SHP77 treated with DMSO at 0.1 percent for 48 hours (cell line): ENCODE measurements around the gene PHLDB2.
A peak's percentile ranks its signal among the peaks of the same experiment; 100 is the strongest.

ENCODE experiments used
- DNase-seq: peaks from one replicate; lab custom pipeline; 2025; lab: John Stamatoyannopoulos, UW

The PHLDB2 gene

DNA sequence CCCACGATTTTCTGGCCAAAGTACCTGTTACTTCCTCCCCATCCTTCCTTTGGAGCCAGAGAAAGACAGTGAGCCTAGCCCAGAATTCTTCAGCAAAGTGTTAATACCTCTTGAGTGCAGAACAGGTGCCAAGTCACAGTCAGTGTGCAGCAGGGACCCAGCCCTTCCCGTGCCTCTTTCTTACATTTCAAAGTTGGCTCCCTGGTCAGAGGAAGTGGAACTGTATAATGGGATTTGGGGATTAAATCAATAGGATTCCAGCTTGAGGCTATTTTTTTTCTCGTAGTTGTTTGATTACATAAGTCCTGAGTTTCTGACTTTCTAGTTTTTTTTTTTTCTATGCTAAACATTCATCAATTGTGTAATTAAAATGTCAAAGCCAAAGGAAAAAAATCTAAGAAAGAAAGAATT lies 67.2 kb downstream of the PHLDB2 start:
- DNase-seq = no peak

DNA sequence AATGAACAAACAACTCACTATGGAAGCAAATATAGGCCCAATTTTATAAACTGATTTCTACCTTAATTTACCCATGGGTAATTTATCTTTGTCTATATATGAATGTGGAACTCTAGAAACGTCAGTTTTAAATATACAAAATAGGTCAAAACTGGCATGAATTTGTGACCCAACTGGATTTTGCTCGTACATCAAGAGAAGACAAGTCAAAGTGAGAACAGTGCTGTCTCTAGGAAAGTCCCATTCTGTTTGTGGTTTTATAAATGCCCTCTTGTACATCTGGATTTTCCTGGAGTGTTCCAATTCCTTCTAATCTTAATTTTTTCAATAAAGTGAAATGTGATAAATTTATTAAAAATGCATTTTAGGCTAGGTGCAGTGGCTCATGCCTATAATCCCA lies 69.5 kb downstream of the PHLDB2 start:
- DNase-seq = no peak

DNA sequence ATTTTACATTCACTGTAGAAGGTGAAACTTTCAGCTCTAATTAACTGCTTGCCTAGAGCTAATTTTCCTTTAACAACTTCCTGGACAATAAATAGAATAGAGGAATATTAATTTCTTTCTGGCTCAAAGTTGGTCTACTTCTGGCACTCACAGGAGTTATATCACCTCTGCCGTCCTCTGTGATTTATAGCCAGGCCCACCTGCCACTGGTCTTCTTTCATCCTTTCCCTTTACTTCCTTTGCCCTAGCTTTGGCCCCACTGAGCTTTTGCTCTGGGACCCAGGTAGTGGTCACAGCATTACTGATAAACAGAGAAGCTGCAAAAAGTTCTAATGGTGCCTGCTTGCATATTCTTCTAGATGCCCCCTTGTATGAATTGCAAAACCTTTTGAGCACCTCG lies 70.4 kb downstream of the PHLDB2 start:
- DNase-seq = no peak

DNA sequence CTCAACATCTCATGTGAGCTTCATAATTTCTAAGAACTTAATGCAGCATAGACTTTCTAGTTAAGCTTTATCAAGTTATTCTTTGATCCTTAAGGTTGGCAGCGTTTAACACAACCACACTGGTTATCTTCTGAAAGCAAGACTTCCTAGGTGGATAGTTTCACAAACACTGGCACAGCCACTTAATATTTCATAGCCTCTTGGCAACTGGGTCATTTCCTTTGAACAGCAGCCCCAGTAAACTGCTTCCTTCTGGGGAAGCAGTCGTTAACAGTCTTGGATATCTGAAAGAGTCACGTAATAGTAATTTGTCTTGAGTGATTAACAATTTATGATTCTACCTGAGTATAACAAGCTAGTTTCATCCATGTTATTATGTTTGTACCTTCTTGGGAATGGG lies 73.9 kb downstream of the PHLDB2 start:
- DNase-seq = no peak

DNA sequence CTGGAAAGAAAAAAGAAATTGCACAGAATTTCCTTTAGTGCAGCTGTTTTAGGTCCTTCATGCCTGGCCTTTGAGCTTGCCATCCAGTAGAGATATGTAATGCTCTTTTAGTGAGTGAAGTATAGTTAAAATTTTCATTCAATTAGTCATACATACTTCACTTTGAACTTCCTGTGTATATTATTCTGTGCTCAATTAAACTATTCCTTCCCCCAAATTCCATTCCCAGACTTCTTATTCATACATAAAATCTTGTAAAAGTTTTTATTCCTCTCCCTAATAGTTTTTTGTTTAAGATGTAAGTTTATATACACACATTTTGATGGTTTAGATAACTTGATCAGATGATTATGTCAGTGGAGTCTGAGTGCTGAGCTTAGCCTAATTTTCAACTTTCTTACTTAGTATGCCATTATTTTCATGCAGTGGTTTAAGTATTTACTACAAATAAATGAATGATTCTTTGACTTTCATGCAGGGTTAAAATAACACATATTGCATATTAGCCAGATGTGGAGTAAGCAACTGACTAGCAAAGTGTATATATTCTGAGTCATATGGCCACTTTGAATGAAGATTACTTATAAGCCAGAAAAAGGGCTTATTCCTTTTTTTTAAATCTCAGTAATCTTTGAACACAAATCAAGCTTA lies 77.3 kb downstream of the PHLDB2 start:
- no peak for DNase-seq

DNA sequence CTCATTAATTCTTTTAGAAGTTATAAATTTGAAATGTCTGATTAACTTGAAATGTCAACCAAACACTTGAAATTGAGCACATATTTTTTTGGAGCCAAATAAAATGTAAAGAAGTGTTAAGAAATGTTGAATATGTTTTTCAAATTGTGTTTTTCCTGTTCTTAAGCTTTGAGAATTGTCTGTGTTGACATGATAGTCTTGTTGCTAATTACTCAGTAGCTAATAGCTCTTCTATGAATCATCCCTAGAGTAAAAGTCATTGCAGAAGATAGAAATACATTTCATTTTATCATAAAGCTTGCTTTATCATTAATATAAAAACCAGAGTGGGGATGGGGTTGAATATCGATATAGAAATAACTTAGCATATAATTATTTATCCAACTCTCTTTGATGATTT lies 77.9 kb downstream of the PHLDB2 start:
- DNase-seq = no peak

DNA sequence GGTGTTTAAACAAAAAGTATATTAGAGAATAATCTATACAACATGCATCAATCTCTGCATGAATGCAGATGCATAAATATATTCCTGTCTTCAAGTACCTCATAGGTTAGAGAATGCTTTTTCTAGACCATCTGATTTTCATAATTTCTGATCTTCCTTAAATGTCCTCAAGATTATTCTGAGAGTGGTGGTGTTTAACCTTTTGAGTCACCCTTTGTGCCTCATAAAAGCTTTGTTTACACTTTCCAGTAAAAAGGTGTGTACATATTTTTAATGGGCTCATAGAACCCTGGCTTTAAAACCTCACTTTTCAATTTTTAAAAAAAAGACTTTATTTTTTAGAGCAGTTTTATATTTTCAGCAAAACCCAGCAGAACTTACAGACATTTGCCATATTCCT lies 78.8 kb downstream of the PHLDB2 start:
- DNase-seq = no peak

DNA sequence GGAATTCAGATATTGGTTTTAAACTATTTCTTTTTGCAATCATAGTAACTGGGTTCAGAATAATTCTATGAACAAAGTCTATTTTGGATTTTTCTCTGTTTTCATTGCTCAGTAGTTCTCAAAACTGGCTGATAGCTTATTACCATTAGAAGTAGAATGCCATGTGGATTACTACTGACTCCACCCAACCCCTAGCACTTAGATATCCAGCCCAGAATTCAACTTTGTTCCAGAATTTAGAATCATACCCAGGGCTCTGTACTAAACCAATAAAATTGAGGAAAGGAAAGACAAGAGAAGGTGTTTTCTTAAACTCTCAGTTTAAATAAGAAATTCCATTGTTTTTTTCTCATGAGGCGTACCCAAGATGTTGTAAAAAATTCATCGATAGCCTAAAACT lies 80.8 kb downstream of the PHLDB2 start:
- DNase-seq = no peak

DNA sequence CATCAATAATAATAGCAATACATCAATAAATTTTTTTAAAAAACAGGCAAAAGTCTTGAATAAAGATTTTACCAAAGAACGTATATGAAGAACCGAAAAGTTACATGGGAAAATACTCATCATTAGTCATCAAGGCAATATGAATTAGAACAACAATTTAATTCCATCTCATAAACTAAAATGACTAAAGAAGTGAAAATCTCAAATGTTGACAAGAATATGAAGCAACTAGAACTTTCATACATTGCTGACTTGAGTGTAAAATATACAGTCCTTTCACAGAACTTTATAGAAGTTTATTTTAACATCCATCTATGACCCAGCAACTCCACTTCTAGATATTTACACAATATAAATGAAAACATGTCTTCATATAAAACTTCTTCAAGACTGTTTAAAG lies 84.5 kb downstream of the PHLDB2 start:
- no peak for DNase-seq

DNA sequence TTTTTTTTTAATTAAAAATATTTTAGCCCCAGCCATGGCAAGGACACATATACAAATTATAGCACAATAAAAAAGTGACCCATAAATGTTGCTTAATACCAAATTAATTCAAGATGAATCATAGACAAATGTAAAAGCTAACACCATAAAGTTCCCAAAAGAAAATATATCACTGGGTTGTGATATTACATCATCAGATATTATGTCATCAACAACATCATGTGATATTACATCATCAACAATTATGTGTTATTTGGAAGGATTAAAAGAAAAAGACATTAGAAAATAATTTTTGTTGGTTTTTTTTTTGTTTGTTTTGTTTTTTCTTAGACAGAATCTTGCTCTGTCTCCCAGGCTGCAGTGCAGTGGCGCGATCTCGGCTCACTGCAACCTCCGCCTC lies 85.3 kb downstream of the PHLDB2 start:
- DNase-seq = no peak

DNA sequence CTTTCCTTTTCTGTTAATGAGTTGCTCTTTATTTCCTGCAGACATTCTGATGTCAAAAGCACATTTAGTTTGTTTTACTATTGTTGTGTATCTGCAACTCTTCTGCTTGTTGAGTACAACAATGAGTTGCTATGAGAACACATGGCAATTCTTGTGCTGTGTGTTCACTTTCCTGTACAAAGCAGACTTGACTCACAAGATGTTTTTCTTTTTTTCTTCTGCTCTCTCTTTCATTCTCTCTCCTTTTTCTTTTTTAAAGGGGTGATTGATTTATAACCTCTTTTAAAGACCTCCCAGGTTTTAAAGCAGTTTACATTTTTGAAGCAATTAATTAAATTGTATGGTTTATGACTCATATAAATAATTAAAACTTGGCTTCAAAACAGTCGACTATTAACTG lies 88.2 kb downstream of the PHLDB2 start:
- DNase-seq = no peak

DNA sequence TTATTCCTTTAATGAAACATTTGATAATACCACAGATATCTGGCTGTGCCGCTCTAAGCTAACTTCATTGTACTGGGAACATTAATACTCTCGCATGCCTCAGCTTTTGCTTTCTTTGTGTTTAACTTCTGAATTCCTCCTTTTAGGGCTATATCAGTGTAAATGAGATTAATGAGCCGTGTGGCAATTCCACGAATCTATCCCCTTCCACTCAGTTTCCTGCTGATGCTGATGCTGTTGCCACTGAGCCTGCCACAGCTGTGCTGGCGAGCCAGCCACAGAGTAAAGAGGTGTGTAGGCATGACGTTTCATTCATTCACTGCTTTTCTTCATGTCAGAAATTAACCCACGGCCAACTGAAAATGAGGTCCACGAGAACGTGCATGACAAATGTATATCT lies 89.7 kb downstream of the PHLDB2 start:
- no peak for DNase-seq

DNA sequence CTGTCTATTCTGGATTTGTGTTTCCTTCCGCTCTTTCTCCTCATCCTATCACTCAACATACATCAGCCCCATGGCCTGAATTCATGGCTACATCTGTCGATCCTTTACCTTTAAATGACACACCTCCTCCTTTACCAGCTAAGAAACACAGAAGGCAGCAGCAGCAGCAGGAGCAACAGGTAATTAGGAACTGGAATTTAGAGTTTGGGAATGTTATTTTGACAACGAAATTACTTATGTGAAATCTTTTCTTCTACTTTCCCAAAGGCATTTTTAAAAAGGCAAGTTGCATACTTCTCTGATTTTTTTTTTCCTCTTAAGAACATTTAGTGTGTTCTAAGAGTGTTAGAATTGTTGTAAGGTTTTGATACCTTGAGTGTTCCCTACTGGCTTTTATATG lies 90.6 kb downstream of the PHLDB2 start:
- no peak for DNase-seq

DNA sequence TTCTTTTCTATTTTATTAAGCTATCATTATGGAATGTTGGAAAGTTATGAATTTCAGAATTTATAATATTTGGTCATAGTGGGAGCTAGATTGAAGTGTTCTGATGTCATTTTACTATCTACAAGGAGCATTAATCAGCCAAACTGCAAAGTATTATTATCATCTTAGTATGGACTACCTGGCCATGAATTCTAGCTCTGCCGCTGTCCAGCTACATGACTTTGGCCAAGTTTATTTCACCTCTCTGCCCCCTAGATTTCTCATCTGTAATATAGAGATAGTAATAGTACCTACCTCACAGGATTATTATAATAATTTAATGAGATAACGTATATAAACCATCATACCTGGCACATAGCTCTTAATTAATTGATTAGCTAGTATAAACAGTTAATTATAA lies 92.0 kb downstream of the PHLDB2 start:
- DNase-seq = no peak

DNA sequence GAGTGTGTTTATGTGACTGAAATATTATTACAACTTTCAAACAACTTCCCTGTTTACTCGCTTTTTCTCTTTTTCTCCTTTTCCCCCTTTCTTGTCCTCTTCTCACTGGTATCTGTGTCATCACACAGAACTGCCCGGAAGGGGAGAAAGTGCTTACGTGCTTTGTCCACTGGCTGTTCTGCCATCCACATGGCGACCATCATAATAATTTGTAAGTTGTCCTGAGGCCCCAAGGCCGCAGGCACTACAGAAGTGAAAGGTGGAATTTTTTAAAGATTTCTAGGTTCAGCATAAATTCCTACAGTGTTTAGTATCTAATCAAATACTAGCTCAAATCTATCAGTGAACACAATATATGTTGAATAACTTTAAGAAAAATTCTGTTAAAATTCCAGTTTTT lies 93.0 kb downstream of the PHLDB2 start:
- no peak for DNase-seq

DNA sequence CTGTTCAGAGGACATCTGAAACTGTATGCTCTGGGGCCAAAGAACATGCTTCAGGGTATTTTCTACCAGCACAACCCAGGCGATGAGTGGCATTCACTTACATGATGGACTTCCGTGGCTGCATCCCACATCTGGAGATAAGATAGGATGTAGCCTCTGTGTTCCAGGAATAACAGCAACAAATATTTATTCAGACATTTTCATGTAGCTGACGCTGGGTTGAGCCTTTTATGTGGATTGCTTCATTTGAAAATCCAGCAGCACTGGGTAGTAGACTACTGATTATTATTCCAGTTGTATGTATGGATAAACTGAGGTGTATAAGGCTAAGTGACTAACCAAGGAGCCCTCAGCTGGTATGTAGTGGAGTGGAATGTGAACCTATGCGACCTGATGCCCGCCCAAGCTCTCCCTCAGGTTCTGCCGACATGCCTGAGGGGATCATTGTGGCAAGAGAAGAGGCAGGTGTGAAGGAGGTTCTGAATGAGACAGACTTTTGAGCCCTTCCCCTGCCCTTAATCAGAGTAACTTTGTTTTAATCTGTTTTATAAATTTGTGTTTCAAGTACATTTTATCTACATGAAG lies 93.9 kb downstream of the PHLDB2 start:
- DNase-seq = no peak

DNA sequence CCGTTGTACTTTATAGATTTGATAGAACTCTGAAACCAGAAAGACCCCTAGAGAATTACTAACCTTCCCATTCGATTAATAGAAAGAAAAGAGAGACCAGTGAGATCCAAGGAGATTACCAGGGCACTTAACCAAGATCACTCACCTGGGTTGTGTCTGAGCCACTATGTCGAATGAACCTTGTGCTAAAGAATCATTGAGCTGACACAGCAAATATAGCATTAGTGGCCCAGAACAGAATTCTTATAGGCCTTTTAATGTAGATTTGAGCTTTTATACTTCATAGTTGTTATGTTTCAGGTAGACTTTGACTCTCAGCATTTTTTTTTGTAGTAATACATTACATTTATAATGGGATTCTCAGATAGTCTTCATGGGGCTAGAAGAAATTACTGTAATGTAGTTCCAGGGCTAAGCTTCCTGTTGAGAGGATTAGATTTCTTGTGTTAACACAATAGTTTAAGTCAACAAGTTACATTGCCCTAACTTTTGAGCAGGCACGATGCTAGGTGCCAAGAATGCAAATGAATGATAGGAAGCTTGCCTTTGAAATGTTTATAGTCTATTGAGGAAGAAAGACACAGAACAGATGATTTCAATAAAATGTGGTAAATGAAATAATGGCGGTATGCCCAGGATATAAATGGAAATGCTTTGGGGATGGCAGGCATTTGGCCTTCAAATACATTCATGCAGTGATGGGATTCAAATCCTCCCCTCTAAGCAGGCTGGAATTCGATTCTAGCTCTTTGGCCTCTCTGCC lies 95.3 kb downstream of the PHLDB2 start:
- DNase-seq = no peak

DNA sequence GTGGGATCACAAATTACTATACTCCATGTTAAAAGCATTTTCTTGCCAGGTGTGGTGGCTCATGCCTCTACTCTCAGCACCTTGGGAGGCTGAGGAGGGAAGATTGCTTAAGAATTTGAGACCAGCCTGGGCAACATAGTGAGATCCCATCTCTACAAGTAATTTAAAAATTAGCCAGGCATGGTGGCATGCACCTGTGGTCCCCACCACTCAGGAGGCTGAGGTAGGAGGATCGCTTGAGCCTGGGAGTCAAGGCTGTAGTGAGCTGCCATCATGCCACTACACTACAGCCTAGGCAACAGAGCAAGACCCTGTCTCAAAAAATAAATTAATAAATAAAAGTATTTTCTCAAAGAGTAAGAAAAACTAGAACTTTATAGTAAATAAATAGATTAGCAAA lies 96.8 kb downstream of the PHLDB2 start:
- no peak for DNase-seq

DNA sequence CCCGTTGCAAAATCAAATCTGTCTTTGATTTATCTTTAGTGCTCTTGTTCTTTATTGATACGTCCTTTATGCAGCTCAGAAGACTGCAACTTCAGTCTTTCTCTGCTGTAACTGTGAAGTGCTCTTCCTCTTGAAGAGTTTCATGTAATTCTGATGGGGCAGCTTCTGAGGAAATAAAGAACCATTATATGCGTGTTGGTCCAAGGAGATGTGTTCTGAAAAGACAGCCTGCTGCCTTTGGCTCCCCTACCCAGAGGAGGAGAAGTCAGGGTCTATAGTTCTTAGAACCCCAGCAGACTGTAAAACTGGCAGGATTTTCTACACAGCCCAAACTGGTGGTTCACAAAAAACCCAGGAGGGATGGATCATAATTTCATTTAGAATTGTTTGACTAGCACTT lies 97.4 kb downstream of the PHLDB2 start:
- DNase-seq = no peak

DNA sequence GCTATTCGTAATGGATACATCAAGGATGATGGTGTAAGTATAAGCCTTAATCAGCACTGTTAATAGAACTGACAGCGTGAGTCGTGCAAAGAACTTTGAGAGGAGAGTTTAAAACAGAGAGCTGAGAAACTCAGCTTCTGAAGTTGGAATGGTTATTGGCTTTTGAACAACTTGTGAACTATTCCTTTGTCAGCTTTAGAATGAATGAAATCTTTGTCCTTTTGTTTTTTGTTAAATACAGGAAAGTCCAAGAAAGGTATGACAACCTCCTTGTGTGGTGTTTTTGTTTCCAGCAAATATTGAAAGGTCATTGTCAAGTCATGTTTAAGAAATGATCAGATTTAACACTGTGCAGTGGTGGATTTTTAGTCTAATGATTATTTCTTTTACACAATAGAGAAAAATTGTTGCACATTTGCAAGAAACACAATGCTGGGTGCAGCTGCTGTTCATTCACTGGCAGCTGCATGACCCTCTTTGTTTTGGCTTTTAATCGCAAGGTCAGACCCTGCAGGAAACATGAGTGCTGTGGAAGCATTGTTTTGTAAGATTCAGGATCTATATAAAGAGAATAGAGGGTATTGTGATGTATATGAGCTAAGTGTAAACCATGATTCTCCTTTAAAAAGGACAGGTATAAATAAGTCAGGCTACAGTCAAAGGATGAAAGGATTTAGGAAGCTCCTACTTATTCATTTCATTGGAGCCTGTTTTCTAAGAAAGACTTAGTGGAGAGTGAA lies 98.1 kb downstream of the PHLDB2 start:
- DNase-seq = peak; percentile 44

DNA sequence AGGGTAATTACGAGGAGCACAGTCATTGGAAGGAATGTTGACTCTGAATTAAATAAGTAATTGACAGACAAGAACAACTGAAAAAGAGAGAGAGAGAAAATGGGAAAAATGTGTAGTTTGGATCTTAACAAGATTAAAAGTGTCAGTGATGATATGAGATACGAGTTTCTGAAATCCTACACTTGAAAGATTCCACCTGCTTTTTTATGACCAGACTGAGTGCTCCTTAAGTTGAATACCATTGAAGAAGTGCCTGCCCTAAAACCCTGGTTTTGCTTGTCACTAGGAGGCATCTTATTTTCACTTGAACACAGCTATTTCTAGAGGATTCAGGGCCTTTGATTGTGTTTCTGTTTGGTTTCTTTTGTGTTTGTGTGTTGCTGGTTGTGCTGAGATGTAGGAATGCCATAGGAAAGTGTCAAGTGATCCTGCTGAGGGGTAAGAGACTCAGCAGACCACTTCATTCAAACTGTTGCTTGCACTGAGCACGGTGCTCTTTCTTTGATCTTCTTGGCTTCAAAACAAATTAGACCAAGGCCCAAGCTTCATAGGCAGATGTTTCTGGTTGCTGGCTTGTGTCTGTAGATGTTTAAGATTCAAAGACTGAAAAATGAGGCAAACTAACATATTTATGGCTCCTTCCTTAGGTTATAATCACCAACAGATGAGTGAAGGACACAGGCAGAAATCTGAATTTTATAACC lies 102.5 kb downstream of the PHLDB2 start:
- no peak for DNase-seq

DNA sequence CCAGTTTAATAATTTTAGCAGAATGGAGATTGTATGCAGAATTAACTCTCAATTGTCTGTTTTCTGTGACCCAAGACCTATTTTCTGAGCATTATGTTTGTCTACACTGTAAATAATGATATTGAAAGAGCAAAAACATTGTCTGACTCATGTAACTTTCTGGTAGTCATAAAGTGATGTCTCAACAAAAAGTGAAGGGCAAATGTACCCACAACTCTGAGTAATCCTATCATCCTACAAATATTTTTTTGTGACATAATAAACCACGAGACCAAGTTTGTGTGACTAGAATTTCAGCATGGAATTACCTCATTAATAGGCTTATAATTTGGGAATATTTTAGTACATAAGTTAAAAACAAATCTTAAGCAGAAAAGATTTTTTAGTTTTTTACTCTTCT lies 104.4 kb downstream of the PHLDB2 start:
- DNase-seq = no peak
